HCT116 (cell line): Measurements from ENCODE around the gene USP27X. TPM values are rescaled to one million over a fixed set of nuclear protein-coding genes. Genes with fewer than 3 reads are reported as not detected.
A peak's percentile ranks its signal among the peaks of the same experiment; 100 is the strongest.

Experiments used
- ATAC-seq: fragments of 200-7000 bp; cut with Tn5 transposase; 2 replicates; pipeline ENCODE4 v1.9.1; 2020; ENCODE audit warnings: mild to moderate bottlenecking, moderate library complexity
- BruUV-seq: library from RNA; stranded (reverse); fragments of 400-500 nt; replicated peaks from 2 replicates; lab custom pipeline; 2021; lab: Mats Ljungman, UMichigan
- CTCF ChIA-PET: fragments of 300-600 bp; sonication (Branson Sonifier 250); formaldehyde crosslinking; loops from one replicate; lab custom pipeline; 2021; ENCODE audit warnings: antibody characterized with exemption; lab: Charles Lee
- POLR2A ChIA-PET: fragments of 300-600, 350-600 bp; sonication (Branson Sonifier 250); formaldehyde crosslinking; loops from one replicate; lab custom pipeline; 2021; ENCODE audit warnings: antibody characterized with exemption; lab: Charles Lee
- RAD21 ChIA-PET, 2 experiments: fragments of 300-600 bp; sonication (Branson Sonifier 250); formaldehyde crosslinking; loops; one replicate each; lab custom pipeline; 2023; ENCODE audit warnings: low total read pairs in 2 of 2; ENCODE audit not compliant: uncharacterized antibody in 2 of 2, unreplicated experiment in 2 of 2, low non-redundant PET in 1 of 2; lab: Charles Lee
- DNase-seq: peaks from one replicate; pipeline ENCODE4 v3.0.0-alpha.2; 2010; ENCODE audit warnings: low read depth, low spot score
- H2AFZ ChIP-seq: fragments of 200-600 bp; shearing (Covaris generic), sonication (generic); 2 replicates; pipeline ENCODE4 v1.6.1; 2017; ENCODE audit warnings: low read depth, mixed run types, mixed read lengths, antibody characterized with exemption, low read length; ENCODE audit not compliant: poor library complexity, severe bottlenecking
- H3K27ac ChIP-seq: 2 replicates; pipeline ENCODE4 v1.5.1; 2012; ENCODE audit warnings: low read depth, low read length
- H3K27me3 ChIP-seq: fragments of 200-600 bp; sonication (generic); 2 replicates; pipeline ENCODE4 v1.6.1; 2016; ENCODE audit warnings: mixed run types, low read length, mixed read lengths; ENCODE audit not compliant: insufficient read depth
- H3K36me3 ChIP-seq, 2 experiments: fragments of 200-500 bp in 1 of 2; fragments of 200-600 bp in 1 of 2; sonication (Bioruptor generic) in 1 of 2; sonication (generic) in 1 of 2; 2 replicates each; pipeline versions ENCODE4 v1.5.1 to v1.6.1; 2014 to 2016; ENCODE audit warnings: low read length in 2 of 2, inconsistent platforms in 1 of 2, mixed read lengths in 1 of 2, mixed run types in 1 of 2; ENCODE audit not compliant: insufficient read depth in 2 of 2, control insufficient read depth in 1 of 2
- H3K4me1 ChIP-seq, 2 experiments: fragments of 200-600 bp in 1 of 2; sonication (generic) in 1 of 2; 2 replicates each; pipeline versions ENCODE4 v1.5.1 to v1.6.1; 2012 to 2017; ENCODE audit warnings: low read length in 2 of 2, inconsistent platforms in 1 of 2, mild to moderate bottlenecking in 1 of 2, mixed read lengths in 1 of 2, mixed run types in 1 of 2, moderate library complexity in 1 of 2; ENCODE audit not compliant: insufficient read depth in 2 of 2, control insufficient read depth in 1 of 2
- H3K4me2 ChIP-seq: fragments of 200-600 bp; sonication (generic); 2 replicates; pipeline ENCODE4 v1.6.1; 2017; ENCODE audit warnings: mixed run types, low read length, mixed read lengths
- H3K4me3 ChIP-seq, 2 experiments: fragments of 200-600 bp in 1 of 2; sonication (generic) in 1 of 2; replicated peaks in 1 of 2; 2 replicates each; pipeline ENCODE4 v1.5.1; 2011 to 2016; ENCODE audit warnings: low read length in 2 of 2, control low read depth in 1 of 2, low read depth in 1 of 2, mild to moderate bottlenecking in 1 of 2, mixed read lengths in 1 of 2, mixed run types in 1 of 2
- H3K79me2 ChIP-seq: fragments of 200-600 bp; sonication (generic); 2 replicates; pipeline ENCODE4 v1.6.1; 2017; ENCODE audit warnings: mild to moderate bottlenecking, mixed run types, low read length, moderate library complexity, mixed read lengths; ENCODE audit not compliant: insufficient read depth
- H3K9ac ChIP-seq: fragments of 200-600 bp; sonication (generic); 2 replicates; pipeline ENCODE4 v1.6.1; 2016; ENCODE audit warnings: low read length, mixed read lengths
- H3K9me2 ChIP-seq: fragments of 200-600 bp; sonication (generic), shearing (Covaris generic); 2 replicates; pipeline ENCODE4 v1.6.1; 2017; ENCODE audit warnings: mixed run types, mild to moderate bottlenecking, moderate library complexity; ENCODE audit not compliant: insufficient read depth
- H3K9me3 ChIP-seq, 2 experiments: fragments of 200-500 bp in 1 of 2; fragments of 200-600 bp in 1 of 2; sonication (Bioruptor generic) in 1 of 2; sonication (generic) in 1 of 2; 2 replicates each; pipeline ENCODE4 v1.6.1; 2014 to 2017; ENCODE audit warnings: low read length in 2 of 2, mixed read lengths in 2 of 2, inconsistent platforms in 1 of 2, low read depth in 1 of 2, mild to moderate bottlenecking in 1 of 2, mixed run types in 1 of 2, moderate library complexity in 1 of 2; ENCODE audit not compliant: control insufficient read depth in 1 of 2, insufficient read depth in 1 of 2
- H4K20me1 ChIP-seq: fragments of 200-600 bp; sonication (generic), shearing (Covaris generic); 2 replicates; pipeline ENCODE4 v1.6.1; 2017; ENCODE audit warnings: mixed run types, mild to moderate bottlenecking, moderate library complexity; ENCODE audit not compliant: insufficient read depth
- ELF1 ChIP-seq: IDR thresholded peaks from 2 replicates; pipeline ENCODE4 v1.6.1; 2012; ENCODE audit warnings: low read depth, borderline replicate concordance
- EZH2phosphoT487 ChIP-seq: fragments of 200-600 bp; IDR thresholded peaks from 2 replicates; pipeline ENCODE4 v1.6.1; 2018; ENCODE audit warnings: antibody characterized with exemption, borderline replicate concordance
- JUND ChIP-seq: IDR thresholded peaks from 2 replicates; pipeline ENCODE4 v1.6.1; 2012
- POLR2A ChIP-seq: IDR thresholded peaks from 2 replicates; pipeline ENCODE4 v1.7.0; 2011; ENCODE audit warnings: borderline replicate concordance; ENCODE audit not compliant: insufficient read depth, insufficient read length; ENCODE audit errors: extremely low read depth
- RAD21 ChIP-seq: IDR thresholded peaks from 2 replicates; pipeline ENCODE4 v1.6.1; 2012; ENCODE audit warnings: low read depth, mild to moderate bottlenecking
- intact Hi-C: fragments of 100-400 bp; cut with micrococcal nuclease; formaldehyde crosslinking; loops from 2 replicates; pipeline ENCODE4 v1.10.0; 2022
- total RNA-seq: library from RNA; stranded (reverse); gene quantifications from one replicate; pipeline ENCODE4 v1.2.1, GENCODE V29; 2021; ENCODE audit not compliant: unreplicated experiment
- TF ChIP-seq, protein P1 (sequence below), 3 experiments: fragments of 200-600 bp in 1 of 3; sonication (generic) in 1 of 3; IDR thresholded peaks in 2 of 3; conservative IDR thresholded peaks in 1 of 3; 2 replicates each; pipeline ENCODE4 v1.5.1; 2012 to 2017; ENCODE audit warnings: low read depth in 2 of 3, low read length in 2 of 3, antibody characterized with exemption in 1 of 3, borderline replicate concordance in 1 of 3, control low read depth in 1 of 3, mild to moderate bottlenecking in 1 of 3, mixed read lengths in 1 of 3, mixed run types in 1 of 3, moderate library complexity in 1 of 3; ENCODE audit not compliant: insufficient read depth in 1 of 3

Gene USP27X
- total RNA-seq, 1 experiment from 2014 or later: 3.5 TPM

DNA sequence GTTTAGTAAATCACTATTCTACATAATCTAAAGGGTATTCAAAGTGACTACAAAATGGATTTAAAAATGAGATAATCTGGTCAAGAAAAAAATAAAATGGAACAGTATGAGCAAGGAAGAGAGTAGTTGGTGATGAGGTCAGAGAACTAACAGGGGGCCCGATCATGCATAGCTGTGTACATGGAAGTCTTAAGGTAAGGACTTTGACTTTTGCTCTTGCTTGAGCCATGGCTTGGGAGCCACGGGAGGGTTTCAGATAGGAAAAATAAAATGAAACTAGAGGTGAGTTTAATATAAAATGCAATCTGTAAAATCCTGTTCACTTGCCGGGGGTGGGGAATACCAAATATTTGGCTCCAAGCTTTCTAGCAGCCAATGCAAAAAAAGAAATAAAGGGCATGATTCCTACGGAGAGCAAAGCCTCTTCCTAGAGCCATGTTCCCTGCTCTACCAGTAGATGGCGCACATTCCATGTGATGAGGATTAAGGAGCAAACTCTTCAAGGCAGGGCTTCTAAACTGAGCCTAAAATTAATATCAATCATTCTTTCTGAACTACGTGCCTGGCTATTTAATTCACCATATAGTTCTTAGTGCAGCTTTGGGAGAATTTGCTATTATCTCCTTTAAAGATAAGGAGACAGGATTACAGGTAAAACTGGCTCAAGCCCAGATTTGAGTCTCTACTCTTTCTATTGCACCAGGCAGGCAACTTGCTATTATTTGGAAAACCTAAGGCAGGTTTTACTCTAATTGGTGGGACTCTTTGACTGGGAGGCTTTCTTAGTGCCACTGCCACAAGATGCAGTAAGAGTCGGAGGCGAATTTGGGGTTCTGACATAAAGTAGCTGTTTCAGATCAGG is 36.3 kb downstream of the USP27X start:
- H3K9me3 ChIP-seq: no peaks in the 10 kb centered on the region
- H3K79me2 ChIP-seq: no peaks in the 10 kb centered on the region
- H3K4me1 ChIP-seq: no peaks in the 10 kb centered on the region
- DNase-seq: peak; percentile 40
- POLR2A ChIA-PET: no interaction called here
- RAD21 ChIA-PET: no interaction called here
- no peaks in the 10 kb centered on the region for H3K27me3 ChIP-seq
- CTCF ChIA-PET: interaction anchor here (0.7 to 1.0 kb wide), 2 partner anchors 32 to 289 kb away, joined by 3 to 4 read pairs; partner anchors contain the start of gene CCNB3
- peak overlapping the region; percentile 39; the same call in 1 of the 2 replicates for H3K4me2 ChIP-seq
- peak; percentile 90 for ATAC-seq
- H2AFZ ChIP-seq: peak overlapping the region; percentile 35
- TF ChIP-seq EZH2phosphoT487: no peak
- TF ChIP-seq, protein P1, sequence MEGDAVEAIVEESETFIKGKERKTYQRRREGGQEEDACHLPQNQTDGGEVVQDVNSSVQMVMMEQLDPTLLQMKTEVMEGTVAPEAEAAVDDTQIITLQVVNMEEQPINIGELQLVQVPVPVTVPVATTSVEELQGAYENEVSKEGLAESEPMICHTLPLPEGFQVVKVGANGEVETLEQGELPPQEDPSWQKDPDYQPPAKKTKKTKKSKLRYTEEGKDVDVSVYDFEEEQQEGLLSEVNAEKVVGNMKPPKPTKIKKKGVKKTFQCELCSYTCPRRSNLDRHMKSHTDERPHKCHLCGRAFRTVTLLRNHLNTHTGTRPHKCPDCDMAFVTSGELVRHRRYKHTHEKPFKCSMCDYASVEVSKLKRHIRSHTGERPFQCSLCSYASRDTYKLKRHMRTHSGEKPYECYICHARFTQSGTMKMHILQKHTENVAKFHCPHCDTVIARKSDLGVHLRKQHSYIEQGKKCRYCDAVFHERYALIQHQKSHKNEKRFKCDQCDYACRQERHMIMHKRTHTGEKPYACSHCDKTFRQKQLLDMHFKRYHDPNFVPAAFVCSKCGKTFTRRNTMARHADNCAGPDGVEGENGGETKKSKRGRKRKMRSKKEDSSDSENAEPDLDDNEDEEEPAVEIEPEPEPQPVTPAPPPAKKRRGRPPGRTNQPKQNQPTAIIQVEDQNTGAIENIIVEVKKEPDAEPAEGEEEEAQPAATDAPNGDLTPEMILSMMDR (IDR thresholded peaks at IDR 0.05 in 2 of 3, conservative IDR thresholded peaks at IDR 0.05 in 1 of 3; ENCODE audit: borderline replicate concordance in 1 of 3, insufficient read depth in 1 of 3, low read depth in 2 of 3, low read length in 2 of 3): peak; percentile 67 to 80 (median 75); a peak in 5 of 6 replicates
- no peak for TF ChIP-seq JUND
- TF ChIP-seq RAD21: peak; percentile 70
- no peak for TF ChIP-seq ELF1
- no peak for TF ChIP-seq POLR2A
- no peak overlapping the region for H3K4me3 ChIP-seq
- no peaks in the 10 kb centered on the region for H3K36me3 ChIP-seq
- no peaks in the 10 kb centered on the region for H3K9me2 ChIP-seq
- no peaks in the 10 kb centered on the region for H4K20me1 ChIP-seq
- no TSS peak for BruUV-seq
- no peak overlapping the region for H3K27ac ChIP-seq
- H3K9ac ChIP-seq: no peak overlapping the region
- intact Hi-C loops: loop anchor here (1.0 to 10.0 kb wide), 4 partner anchors 166 to 769 kb away; no protein-coding TSS in a partner anchor
